ENCODE measurements around the gene RUNX3. TPM values are rescaled to one million over a fixed set of nuclear protein-coding genes. Genes with fewer than 3 reads are reported as not detected.

The RUNX3 gene
- total RNA-seq, 1 experiment from 2014 or later, result 0.33 TPM

DNA sequence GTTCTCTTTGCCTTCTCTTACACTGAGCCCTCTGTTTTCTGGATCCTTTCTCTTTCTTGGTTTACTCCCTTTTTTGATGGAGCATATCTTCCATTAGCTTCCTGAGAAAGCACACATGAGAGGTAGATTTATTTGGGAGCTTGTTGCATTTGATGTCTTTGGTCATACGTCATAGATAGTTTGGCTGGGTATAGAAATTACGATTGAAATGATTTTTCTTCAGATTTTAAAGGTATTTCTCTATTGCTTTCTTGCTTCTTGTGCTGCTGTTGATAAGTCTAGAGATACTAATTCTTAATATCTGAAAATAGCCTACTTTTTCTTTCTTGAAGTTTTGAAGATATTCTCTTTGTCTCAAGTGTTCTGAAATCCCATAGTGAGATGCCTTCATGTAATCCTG is 45.3 kb upstream of the RUNX3 start:
- H3K18ac ChIP-seq (ENCODE audit: insufficient read length, low read depth, low read length), result no peak overlapping the region
- no peaks in the 10 kb centered on the region for H3K27me3 ChIP-seq (ENCODE audit: insufficient read depth, low read length)
- H3K14ac ChIP-seq (ENCODE audit: insufficient read depth, low read length), result no peak overlapping the region
- H4K20me1 ChIP-seq (ENCODE audit: control insufficient read depth, insufficient read depth, insufficient read length), result no peaks in the 10 kb centered on the region
- Mint-ChIP-seq H3K9me3 (peaks cover 20 to 23% of the 10 kb centered on the region in 2 experiments), H3K4me1 (peaks cover 23 to 24% of the 10 kb centered on the region in 2 experiments), H3K27ac (no peak overlapping the region), H3K36me3 (ENCODE audit: insufficient read depth in 1 of 3, low read depth in 3 of 3) (peaks cover 7 to 17% (median 9%) of the 10 kb centered on the region in 3 experiments; a peak in 5 of 7 replicates), H3K4me3 (no peak overlapping the region), H3K27me3 (ENCODE audit: low read depth) (peaks cover 5% of the 10 kb centered on the region)
- no peak overlapping the region for H3K27ac ChIP-seq (ENCODE audit: insufficient read length, low read depth, low read length)
- no peaks in the 10 kb centered on the region for H3K23me2 ChIP-seq (ENCODE audit: insufficient read length, low read depth, low read length, poor library complexity, severe bottlenecking)
- H3K79me1 ChIP-seq (ENCODE audit: insufficient read depth, low read depth, low read length, poor library complexity, severe bottlenecking), result no peaks in the 10 kb centered on the region
- H3T11ph ChIP-seq (ENCODE audit: low read length), result no peak overlapping the region
- no peaks in the 10 kb centered on the region for H3K9me3 ChIP-seq (ENCODE audit: control insufficient read depth, low read depth, low read length)
- no peaks in the 10 kb centered on the region for H3K79me2 ChIP-seq (ENCODE audit: insufficient read depth, low read length)
- H2BK12ac ChIP-seq (ENCODE audit: insufficient read length, low read depth, low read length), result no peak overlapping the region
- no peak overlapping the region for H2BK5ac ChIP-seq (ENCODE audit: insufficient read length, low read length)
- no peak overlapping the region for H3K56ac ChIP-seq (ENCODE audit: insufficient read length, low read depth, low read length)
- H3K4me2 ChIP-seq (ENCODE audit: insufficient read depth, insufficient read length, low read length), result no peak overlapping the region
- no peak overlapping the region for H3K9ac ChIP-seq (ENCODE audit: extremely low read depth, insufficient read length, low read length)
- no peak for DNase-seq
- H2BK20ac ChIP-seq (ENCODE audit: low read depth, low read length, poor library complexity, severe bottlenecking), result no peak overlapping the region
- H4K5ac ChIP-seq (ENCODE audit: insufficient read length, low read depth, low read length), result no peak overlapping the region
- WGBS (ENCODE audit: extremely low coverage, insufficient read length, low lambda C conversion rate), result no CpG with 5 or more reads among the region's 2 CpGs
- H3K4ac ChIP-seq (ENCODE audit: low read depth, low read length), result no peak overlapping the region
- no peak overlapping the region for H3K23ac ChIP-seq (ENCODE audit: insufficient read length, low read depth, low read length)
- H2BK15ac ChIP-seq (ENCODE audit: low read depth, low read length), result no peak overlapping the region
- H2BK120ac ChIP-seq (ENCODE audit: low read depth, low read length, poor library complexity, severe bottlenecking), result no peak overlapping the region
- TF ChIP-seq CTCF (conservative IDR thresholded peaks at IDR 0.05), result no peak
- H2AK5ac ChIP-seq (ENCODE audit: insufficient read length, low read length), result no peak overlapping the region
- H4K91ac ChIP-seq (ENCODE audit: insufficient read length, low read depth, low read length), result no peak overlapping the region
- H4K8ac ChIP-seq (replicated peaks; ENCODE audit: insufficient read length, low read depth, low read length), result no peak overlapping the region
- H2AFZ ChIP-seq (ENCODE audit: low read length), result no peak overlapping the region
- H3K4me1 ChIP-seq (ENCODE audit: insufficient read depth, low read length), result peaks cover 5% of the 10 kb centered on the region; the same call in 1 of the 2 replicates

All from H9 (cell line).